GM18858 (cell line): ENCODE data around the gene DCAF15.

ENCODE experiments used
- ATAC-seq: cut with Tn5 transposase; IDR thresholded peaks from one replicate; pipeline ENCODE4 v1.9.1; 2021; ENCODE audit not compliant: unreplicated experiment

The DCAF15 gene

DNA sequence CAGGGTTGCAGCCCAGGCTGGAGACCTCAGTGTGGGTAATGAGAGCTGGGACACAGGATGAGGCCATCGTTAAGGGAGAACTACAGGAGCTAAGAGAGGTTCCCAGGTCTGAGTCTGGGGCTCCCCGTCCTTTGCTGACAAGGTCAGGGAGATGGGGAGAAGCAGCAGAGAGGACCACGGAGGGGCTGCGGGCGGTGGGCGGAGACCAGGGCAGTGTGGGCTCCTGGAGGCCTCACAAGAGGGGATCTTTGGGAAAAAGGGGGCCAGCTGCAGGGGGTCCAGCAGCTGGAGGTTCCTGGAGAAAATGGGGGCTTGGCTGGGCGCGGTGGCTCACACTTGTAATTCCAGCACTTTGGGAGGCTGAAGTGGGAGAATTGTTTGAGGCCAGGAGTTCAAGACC lies 37.8 kb downstream of the DCAF15 start:
- no peak for ATAC-seq

DNA sequence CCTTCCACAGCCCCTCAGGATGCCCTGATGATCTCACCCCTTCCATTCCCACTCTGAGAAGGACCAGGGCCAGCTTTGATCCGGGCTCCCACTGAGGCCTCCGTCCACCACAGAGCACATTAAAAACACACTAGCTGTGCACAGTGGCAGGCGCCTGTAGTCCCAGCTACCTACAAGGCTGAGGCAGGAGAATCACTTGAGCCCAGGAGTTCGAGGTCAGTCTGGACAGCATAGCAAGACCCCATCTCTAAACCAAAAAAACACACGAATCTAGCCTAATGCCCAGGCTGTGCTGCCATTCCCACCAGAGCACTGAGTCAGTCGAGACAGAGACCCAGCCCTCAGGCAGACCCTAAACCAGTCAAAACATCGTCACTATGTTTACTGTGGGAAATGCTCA lies 39.7 kb downstream of the DCAF15 start:
- ATAC-seq: no peak

DNA sequence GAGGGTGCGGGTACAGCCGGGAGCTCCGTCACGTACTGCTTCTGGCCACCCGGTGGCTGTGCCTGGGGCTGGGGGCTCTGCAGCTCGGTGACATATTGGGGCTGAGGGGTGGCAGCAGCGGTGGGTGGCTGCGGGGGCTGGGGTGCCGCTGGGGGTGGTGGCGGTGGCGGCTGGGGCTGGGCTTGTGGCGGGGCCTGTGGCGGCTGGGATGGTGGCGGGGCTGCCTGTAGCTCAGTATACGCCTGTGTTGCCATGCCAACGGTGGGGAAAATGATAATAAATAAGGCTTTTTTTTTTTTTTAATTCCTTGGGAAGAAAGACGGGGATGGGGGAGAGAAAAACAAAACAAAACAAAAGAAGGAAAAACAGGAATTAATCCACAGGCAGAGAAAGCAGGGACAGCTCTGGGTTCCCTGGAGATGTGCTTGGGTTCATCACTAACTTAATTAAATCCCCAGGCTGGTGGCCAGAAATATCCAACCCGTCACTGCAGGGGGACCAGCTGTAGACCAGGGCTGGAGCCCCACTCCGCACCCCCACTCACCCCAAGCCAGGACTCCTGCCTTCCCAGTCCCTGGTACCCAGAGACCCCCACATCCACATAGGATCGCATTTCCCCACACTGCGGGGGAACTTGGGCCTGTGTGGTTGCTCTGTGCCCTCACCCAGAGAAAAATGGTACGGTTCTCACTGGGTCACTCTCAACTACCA lies 41.4 kb downstream of the DCAF15 start:
- ATAC-seq: no peak

DNA sequence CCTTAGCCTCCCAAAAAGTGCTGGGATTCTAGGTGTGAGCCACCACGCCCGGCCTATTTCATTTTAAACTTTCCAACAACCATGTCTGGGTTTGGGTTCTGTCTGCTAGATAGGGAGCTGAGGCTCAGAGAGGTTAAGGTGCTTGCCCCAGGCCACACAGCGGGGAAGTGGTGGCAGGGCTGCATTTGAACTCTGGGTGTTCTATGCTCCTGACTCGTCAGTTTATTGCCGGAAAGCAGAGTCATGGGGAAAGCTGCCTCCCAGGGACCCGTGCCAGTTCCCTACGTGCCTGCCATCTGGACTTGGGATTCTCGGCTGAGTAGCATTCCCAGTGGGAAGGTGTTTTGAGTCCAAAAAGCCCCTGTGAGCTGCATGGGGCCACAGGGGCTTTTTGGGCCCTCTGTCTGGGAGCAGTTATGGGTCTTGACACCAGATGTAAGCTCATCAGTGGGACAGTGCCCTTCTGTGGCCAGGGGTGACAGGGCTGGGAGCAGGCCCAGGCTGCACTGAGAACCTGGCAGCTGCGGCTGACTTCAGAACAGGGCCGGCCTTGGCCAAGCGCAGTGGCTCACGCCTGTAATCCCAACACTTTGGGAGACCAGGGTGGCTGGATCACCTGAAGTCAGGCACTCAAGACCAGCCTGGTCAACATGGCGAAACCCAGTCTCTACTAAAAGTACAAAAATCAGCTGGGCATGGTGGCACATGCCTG lies 42.9 kb downstream of the DCAF15 start:
- no peak for ATAC-seq

- ATAC-seq: no peak
Measured at GRCh38 chr19:13995878-13996765, 43.8 kb downstream of the DCAF15 start.

- no peak for ATAC-seq
Measured at GRCh38 chr19:13996928-13997630, 44.8 kb downstream of the DCAF15 start.

- no peak for ATAC-seq
Measured at GRCh38 chr19:13997631-13997962, 45.3 kb downstream of the DCAF15 start.

- ATAC-seq: no peak
Measured at GRCh38 chr19:13998426-13998825, 46.1 kb downstream of the DCAF15 start.

DNA sequence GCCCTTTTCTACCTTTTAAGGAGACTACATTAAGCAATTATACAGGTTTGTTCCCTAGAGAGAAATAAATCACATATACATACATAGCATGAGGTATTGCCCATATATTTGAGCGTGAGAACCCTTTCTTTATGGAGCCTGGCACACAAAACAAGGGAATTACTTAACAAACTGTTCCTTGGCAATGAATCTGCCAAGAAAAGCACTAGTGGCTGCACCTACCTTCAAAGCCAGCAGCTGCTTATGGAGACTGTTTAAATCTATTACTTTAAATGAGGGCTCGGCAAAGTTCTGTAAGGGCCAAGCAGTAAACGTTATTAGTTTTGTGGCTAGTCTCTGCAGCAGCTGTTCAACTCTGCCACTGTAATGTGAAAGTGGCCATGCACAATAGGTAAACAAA lies 46.8 kb downstream of the DCAF15 start:
- no peak for ATAC-seq

GRCh38 chr19:14000691-14001375 lies 48.5 kb downstream of the DCAF15 start:
- no peak for ATAC-seq

DNA sequence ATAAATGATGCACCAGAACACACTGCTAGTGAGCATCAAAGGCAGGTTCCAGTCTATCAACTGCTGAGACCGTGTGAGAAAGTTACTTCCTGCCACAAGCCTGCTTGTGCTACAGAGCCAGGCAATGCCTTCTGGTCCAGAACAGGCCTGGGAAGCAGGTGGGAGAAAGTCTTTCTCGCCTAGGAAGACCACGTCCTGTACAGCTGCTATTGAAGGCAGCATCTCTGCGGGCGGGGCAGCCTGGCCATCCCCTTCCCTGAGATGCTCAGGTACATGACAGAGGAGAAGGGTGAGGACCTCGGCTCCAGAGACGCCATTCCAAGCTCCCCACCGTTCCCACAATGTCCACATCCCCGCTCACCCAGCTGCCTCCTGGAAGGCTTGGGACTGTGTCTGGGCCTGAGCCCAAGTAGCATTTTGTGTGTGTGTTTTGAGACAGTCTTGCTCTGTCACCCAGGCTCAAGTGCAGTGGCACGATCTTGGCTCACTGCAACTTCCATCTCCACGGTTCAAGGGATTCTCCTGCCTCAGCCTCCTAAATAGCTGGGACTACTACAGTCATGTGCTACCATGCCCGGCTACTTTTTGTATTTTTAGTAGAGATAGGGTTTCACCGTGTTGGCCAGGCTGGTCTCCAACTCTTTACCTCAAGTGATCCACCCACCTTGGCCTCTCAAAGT lies 50.4 kb downstream of the DCAF15 start:
- ATAC-seq: no peak

DNA sequence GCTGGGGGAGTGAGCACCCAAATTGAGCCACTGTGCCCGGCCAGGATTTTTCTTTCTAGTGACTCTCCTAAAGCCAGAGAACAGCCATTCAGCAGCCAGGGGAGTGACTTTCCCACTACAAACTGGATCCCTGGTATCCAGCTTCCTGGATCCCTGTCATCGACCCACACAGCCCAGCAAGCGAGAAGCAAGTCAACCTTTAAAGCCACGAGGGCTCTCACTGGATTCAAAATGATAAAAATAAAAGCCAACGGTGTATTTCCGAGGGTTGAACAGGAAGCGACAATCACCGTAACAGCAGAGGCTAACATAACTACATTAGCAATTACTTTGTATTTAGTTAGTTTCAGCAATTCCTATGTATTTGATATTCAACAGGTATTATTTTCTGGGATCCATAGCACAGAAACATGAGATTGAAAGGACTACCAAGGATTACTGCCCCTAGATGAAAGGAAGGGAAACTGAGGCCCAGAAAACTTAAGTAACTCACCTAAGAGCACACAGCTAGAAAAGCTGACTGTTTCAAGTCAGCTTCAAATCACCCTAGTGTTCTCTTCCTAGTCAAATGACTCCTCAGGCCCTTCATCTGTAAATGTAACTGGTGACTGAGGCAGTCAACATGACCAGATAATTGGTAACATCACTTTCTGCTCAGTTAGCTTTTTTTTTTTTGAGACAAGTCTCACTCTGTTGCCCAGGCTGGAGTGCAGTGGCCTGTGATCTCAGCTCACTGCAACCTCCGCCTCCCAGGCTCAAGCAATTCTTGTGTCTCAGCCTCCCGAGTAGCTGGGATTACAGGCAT lies 51.1 kb downstream of the DCAF15 start:
- no peak for ATAC-seq

- no peak for ATAC-seq
Measured at GRCh38 chr19:14004619-14005348, 52.5 kb downstream of the DCAF15 start.

DNA sequence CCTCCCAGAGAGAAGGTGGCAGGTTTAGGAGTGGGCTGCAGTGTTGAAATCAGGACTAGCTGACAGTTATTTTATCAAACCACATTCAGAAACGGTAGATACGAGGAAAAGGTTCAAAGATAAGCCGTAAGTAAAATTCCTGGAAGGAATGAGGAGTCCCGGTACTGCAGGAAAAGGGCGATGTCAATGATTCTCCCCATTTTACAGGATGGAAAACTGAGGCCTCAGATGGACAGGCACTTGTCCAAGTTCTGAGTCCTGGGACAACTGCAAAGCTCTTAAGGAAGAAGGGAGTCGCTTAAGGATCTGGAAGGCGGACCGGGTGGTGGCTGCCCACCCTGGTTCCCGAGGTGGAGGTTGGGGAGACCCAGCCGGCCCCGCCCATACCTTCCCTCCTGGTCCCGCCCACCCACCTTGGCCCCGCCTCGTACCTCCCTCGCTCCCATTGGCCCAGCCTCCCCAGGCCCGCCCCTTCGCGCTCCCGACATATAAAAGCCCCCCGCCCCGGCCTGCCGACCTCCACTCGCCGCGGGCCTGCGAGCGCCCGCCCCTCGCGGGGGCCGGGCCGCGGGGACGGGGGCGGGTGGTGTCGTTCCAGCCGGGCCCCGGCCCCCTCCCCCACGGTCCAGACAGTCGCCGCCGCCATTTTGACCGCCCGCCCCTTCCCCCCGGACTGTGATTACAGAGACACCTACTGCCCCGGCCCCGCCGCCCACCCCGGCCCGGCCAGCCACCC lies 53.2 kb downstream of the DCAF15 start:
- no peak for ATAC-seq

DNA sequence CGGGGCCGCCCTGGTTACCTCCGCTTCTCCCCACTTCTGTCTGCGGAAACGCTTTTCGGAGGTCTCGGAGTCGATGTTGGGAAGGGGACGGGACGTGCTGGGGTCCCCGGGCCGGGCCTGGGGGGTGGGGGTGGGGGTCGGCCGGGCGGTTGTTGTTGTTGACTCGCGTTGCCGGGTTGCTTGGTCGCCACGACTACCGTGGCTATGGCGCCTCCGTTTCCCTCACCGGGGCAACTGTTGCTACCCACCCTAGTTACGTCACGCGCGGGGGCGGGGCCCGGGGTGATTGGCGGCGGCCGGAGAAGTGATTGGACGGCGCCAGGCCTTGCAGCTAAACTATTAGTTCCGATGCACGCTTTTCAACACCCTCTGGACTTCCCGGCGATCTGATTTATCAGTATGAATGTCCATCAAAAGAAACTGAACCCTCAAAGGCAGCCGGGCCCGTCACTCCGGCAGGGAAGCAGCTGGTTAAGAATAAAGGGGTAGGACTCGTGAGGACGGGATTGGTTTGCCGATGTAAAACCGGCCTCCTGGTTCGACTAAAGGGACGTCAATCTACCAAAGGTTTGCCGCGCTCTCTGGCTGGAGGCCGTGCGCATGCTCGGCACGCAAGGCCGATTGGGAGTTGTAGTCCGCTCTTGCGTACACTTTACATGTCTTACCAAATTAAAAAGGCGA lies 53.9 kb downstream of the DCAF15 start, which contains the start of gene RFX1:
TSS of gene RFX1 (minus strand) at position 236 of the 681 bp plus-strand sequence. CDS start 12,477 bp downstream, outside the sequence.
- peak; percentile 65 for ATAC-seq

DNA sequence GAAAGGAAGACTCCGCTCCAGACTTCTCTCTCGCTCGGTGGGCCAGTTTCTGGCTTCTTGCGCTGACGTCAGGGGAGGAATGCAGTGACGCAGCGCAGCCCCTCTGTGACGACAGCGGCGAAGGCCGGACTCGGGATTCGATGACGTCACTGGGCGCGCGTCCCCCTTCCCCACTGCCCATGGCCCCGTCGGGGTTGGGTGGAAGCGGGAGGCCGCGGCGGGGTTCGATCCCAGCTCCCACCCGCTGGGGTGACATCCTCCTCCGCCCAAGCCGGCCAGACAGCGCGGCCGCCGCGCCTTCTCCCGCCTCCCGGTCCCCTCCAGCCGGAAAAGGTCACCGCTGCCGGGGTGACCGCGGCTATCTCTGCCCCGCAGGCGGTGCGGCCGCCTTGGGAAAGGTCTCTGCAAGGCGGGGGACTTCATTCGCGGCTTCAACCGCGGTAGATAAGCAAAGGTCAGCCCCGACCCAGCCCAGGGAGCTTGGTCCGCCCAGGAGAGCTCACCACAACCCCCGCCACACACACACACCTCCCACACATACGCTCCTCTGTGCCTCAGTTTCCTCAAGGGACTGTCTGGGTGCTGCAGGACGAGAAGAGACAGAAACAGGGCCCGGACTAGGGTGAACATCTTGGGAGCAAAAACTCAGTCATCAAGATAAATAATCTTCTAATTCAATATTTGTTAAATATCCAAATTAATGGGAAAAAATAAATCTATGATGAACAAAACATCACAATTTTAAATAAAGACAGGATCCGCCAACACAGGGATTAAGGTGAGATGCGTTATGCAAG lies 54.7 kb downstream of the DCAF15 start:
- peak; percentile 24 for ATAC-seq
